WERI-Rb-1 (cell line): Measurements from ENCODE around the gene SHC4.
"Not testable (repeated sequence)": the region's sequence is repeated elsewhere in the genome, so short reads cannot be mapped to it uniquely, and the experiment has no call there.

Source experiments
- DNase-seq: peaks from one replicate; pipeline ENCODE4 v3.0.0-alpha.2; 2020
- H3K27ac ChIP-seq: fragments of 250-450 bp; sonication (Bioruptor Pico); 2 replicates; pipeline ENCODE4 v1.5.1; 2020; ENCODE audit warnings: mild to moderate bottlenecking, moderate library complexity
- H3K27me3 ChIP-seq: fragments of 250-450 bp; sonication (Bioruptor Pico); 2 replicates; pipeline ENCODE4 v1.5.1; 2021; ENCODE audit warnings: mild to moderate bottlenecking, low read depth, moderate library complexity; ENCODE audit not compliant: insufficient read depth, severe bottlenecking
- H3K36me3 ChIP-seq: fragments of 250-450 bp; sonication (Bioruptor Pico); 2 replicates; pipeline ENCODE4 v1.5.1; 2020; ENCODE audit warnings: mild to moderate bottlenecking, moderate library complexity
- H3K4me3 ChIP-seq: 2 replicates; pipeline ENCODE4 v1.5.1; 2011; ENCODE audit warnings: low read depth, mild to moderate bottlenecking, control low read depth, low read length
- H3K9me3 ChIP-seq: fragments of 250-450 bp; sonication (Bioruptor Pico); 2 replicates; pipeline ENCODE4 v1.5.1; 2021; ENCODE audit warnings: mild to moderate bottlenecking, moderate library complexity; ENCODE audit not compliant: severe bottlenecking
- TF ChIP-seq, protein P1 (sequence below): IDR thresholded peaks from 2 replicates; pipeline ENCODE4 v1.5.1; 2011; ENCODE audit warnings: low read depth, mild to moderate bottlenecking, control low read depth, inconsistent platforms, low read length

Gene SHC4

DNA sequence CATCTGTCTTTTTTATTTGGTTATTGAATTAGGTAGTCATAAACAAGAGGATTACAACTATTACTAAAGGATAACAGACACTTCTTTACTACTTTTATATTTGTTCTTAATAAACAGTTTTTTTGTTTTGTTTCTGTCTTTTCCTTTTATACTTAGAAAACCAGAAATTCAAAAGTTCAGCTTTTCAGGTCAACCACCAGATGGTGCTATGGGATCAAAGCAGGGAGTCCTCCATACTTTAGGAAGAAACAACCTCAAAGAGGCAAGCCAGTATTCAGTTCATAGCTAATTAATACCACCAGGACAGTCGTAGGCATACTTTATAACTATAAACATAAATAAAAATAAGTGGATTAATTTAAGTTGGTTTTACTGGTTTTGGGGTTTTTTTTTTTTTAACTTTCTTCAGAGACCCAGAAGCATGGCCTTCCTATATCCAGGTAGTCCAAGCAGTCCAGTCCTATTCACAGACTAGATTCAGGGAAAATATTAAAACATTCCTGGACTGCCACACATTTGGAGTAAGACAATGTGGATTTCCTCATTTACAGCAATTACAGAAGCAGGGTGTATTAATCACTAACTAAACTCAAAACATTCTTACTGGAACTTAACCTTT is 101.8 kb downstream of the SHC4 start:
- H3K9me3 ChIP-seq: no peaks in the 10 kb centered on the region
- DNase-seq: peak; percentile 34
- TF ChIP-seq, protein P1, sequence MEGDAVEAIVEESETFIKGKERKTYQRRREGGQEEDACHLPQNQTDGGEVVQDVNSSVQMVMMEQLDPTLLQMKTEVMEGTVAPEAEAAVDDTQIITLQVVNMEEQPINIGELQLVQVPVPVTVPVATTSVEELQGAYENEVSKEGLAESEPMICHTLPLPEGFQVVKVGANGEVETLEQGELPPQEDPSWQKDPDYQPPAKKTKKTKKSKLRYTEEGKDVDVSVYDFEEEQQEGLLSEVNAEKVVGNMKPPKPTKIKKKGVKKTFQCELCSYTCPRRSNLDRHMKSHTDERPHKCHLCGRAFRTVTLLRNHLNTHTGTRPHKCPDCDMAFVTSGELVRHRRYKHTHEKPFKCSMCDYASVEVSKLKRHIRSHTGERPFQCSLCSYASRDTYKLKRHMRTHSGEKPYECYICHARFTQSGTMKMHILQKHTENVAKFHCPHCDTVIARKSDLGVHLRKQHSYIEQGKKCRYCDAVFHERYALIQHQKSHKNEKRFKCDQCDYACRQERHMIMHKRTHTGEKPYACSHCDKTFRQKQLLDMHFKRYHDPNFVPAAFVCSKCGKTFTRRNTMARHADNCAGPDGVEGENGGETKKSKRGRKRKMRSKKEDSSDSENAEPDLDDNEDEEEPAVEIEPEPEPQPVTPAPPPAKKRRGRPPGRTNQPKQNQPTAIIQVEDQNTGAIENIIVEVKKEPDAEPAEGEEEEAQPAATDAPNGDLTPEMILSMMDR: peak; percentile 56
- no peak overlapping the region for H3K4me3 ChIP-seq
- no peaks in the 10 kb centered on the region for H3K27me3 ChIP-seq
- no peak overlapping the region for H3K27ac ChIP-seq
- no peaks in the 10 kb centered on the region for H3K36me3 ChIP-seq

DNA sequence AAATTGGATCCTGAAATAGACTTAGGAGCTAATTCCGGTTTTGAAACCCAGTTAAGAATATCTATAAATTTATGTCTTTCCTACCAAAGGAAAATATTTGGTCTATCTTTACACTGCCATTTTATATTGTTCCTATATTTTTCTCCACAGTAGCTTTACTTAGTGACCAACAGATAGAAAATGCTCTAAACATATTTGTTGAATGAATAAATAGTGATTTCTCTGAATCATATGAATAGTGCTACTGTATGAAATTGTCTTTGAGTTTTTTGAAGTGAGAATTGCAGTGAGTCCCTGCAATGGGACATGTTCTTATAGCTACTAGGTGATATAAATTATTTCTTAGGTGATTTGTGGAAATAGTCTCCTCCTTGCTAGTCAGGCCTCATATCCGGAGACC is 104.3 kb downstream of the SHC4 start:
- Histone ChIP-seq H3K27me3 (no peaks in the 10 kb centered on the region), H3K27ac (no peak overlapping the region), H3K9me3 (no peaks in the 10 kb centered on the region), H3K4me3 (no peak overlapping the region), H3K36me3 (no peaks in the 10 kb centered on the region)
- DNase-seq: no peak
- TF ChIP-seq, protein P1: no peak

DNA sequence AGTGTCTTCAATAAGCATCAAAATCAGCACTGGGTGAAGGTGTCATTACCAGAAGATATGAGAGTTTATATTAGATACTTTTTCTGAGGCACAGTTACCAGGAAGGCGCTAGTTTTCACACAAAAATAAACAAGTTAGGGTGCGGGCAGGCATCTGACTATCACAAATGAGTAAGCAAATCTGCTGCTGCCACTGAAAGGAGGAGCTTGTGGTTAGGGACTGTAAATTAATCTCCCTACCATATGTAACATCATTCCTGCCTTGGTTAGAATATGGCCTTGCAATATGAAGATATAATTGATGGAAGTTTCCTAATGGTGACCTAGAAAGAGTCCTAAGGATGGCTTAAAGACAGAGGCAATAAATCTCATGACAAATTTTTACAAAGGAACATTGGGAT is 105.3 kb downstream of the SHC4 start:
- H3K27ac ChIP-seq: no peak overlapping the region
- H3K4me3 ChIP-seq: no peak overlapping the region
- H3K27me3 ChIP-seq: no peaks in the 10 kb centered on the region
- TF ChIP-seq, protein P1: no peak
- no peaks in the 10 kb centered on the region for H3K9me3 ChIP-seq
- H3K36me3 ChIP-seq: no peaks in the 10 kb centered on the region
- DNase-seq: no peak

DNA sequence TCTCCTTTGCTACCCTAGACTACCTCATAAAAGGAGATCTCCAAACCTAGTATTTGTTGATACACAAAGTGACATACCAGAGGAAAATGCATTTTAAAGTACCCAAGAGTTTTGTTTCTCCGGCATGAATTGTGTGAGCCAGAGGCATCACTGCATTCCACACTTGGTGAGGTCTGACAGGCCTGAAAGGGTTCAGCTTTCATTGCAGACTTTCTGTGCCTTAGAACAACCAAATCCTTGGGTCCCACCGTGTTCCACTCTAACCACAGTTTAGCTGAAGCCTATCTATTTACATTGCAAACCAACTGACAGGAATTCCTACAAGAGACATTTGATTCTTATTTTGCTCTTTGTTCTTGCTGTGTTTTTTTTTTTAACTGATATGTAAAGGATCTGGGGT is 106.8 kb downstream of the SHC4 start:
- DNase-seq: no peak
- TF ChIP-seq, protein P1: no peak
- no peaks in the 10 kb centered on the region for H3K36me3 ChIP-seq
- H3K27me3 ChIP-seq: no peaks in the 10 kb centered on the region
- no peaks in the 10 kb centered on the region for H3K9me3 ChIP-seq
- no peak overlapping the region for H3K4me3 ChIP-seq
- H3K27ac ChIP-seq: no peak overlapping the region

DNA sequence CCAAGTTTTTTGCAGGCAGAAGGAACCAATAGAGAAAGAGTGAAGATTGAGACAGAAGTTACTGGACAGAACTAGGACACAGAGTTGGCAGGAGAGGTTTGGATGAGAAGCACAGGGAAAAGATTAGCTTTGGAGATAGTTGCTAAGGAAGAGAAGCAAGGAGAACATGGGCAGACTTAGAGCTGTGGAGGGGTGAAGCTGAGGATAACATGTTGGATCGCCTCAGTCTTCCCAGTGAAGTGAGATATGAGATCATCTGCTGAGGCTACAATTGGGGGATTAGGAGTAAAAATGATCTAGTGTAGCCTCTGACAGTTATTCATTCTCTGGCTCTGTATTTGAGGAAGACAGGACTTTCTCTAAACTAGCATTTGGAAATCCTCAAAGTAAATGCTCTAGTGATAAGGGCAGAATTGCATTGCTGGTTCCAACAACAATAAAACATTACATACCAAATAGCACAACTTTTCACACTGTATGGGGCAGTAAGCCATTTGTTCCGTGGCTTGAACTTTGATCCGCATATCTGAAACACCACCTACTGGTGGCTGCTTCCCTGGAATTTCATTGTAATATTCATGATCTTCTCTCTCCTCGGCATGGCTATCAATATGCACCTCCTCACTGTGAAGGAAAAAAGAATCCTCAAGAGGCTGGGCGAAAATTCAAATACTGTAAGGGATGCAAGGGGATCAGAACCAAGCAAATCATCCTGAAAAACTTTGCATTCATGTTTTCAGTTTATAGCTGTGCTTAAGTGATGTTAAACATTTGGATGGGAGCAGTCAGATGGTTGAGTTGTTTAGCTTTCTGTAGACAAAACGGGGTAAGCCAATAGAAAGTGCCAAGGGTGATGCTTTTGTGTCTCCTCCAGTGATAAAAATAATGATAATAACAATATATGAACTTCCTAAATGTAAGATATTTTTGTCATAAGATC is 107.9 kb downstream of the SHC4 start:
- no peak overlapping the region for H3K27ac ChIP-seq
- no peaks in the 10 kb centered on the region for H3K27me3 ChIP-seq
- H3K9me3 ChIP-seq: no peaks in the 10 kb centered on the region
- DNase-seq: no peak
- no peak overlapping the region for H3K4me3 ChIP-seq
- H3K36me3 ChIP-seq: no peaks in the 10 kb centered on the region
- TF ChIP-seq, protein P1: peak; percentile 61

DNA sequence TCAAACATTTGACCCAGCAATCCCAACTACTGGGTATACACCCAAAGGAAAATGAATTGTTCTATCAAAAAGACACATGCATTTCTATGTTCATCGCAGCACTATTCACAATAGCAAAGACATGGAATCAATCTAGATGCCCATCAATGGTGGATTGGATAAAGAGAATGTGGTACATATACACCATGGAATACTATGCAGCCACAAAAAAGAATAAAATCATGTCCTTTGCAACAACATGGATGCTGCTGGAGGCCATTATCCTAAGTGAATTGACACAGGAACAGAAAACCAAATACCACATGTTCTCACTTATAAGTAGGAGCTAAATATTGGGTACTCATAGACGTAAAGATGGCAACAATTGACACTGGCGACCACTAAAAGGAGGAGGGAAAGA is 109.3 kb downstream of the SHC4 start:
- not testable (repeated sequence) for H3K36me3 ChIP-seq, H3K9me3 ChIP-seq, H3K27ac ChIP-seq, DNase-seq, H3K27me3 ChIP-seq, H3K4me3 ChIP-seq
